ENCODE measurements around the gene SEC22C.
"Not testable (repeated sequence)": the region's sequence is repeated elsewhere in the genome, so short reads cannot be mapped to it uniquely, and the experiment has no call there.

The SEC22C gene

DNA sequence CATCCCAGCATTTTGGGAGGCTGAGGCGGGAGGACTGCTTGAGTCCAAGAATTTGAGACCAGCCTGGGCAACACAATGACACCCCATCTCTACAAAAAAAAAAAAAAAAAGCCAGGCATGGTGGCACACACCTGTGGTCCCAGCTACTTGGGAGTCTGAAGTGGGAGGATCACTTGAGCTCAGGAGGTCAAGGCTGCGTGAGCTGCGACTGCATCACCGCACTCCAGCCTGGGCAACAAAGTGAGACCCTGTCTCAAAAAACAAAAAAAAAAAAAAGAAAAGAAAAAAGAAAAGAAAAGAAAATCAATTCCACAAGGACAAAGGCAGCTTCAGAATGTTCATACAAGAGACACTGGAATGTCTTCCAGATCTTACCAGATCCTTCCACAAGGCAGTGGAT lies 2.4 kb downstream of the SEC22C start:
- not testable (repeated sequence) for FAIRE-seq

DNA sequence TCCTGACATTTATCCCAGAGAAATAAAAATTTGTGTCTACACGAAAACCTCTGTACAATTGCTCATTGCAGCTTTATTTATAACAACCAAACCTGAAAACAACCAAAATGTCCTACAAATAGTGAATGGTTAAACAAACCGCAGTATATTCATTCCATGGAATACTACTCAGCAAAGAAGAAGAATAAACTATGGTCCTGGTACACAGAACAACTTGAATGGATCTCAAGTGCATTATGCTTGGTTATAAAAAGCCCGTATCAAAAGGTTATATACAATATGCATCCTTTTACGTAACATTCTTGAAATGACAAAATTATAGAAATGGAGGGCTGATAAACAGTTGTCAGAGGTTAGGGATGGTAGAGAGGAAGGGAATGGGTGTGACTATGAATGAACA lies 3.7 kb downstream of the SEC22C start:
- no peak for FAIRE-seq

DNA sequence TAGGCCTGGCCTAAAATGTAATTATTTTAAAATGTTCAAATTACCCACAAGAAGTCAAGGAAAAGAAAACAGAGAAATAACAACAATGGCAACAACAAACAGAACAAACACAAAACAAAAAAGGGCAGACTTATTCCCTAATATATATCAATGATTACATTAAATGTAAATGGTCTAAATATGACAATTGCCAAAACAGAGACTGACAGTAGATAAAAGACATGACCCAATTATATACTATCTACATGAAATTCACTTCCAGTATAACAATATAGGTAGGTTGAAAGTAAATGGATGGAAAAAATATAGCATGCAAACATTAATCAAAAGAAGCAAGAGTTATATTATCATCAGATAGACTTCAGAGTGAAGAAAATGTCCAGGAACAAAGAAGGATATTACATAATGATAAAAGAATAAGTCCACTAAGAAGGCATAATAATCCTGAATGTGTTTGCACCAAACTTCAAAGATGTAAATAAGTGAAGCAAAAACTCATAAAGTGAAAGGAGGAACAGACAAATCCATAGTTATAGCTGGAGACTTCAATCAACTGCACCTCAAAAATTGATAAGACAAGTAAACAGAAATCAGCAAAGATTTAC lies 6.5 kb downstream of the SEC22C start:
- no peak for FAIRE-seq

DNA sequence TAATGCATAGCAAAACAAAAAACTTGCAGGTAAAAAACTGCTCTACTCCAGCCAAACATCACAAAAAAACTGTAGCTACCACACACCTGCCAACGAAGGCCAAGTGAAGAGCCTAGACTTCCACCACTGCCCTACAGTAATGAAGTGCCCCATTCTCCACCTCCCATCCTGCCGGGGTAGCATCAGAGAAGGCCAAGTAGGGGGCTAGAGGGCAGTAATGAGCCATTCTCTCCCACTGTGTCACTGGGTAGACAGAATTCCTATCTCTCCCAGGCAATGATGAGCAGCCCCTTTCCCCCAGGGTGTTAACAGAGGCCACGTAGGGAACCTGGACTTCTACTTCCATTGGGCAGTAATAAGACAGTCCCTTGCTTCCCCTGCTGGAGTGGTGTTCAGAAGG lies 9.5 kb downstream of the SEC22C start:
- no peak for FAIRE-seq

DNA sequence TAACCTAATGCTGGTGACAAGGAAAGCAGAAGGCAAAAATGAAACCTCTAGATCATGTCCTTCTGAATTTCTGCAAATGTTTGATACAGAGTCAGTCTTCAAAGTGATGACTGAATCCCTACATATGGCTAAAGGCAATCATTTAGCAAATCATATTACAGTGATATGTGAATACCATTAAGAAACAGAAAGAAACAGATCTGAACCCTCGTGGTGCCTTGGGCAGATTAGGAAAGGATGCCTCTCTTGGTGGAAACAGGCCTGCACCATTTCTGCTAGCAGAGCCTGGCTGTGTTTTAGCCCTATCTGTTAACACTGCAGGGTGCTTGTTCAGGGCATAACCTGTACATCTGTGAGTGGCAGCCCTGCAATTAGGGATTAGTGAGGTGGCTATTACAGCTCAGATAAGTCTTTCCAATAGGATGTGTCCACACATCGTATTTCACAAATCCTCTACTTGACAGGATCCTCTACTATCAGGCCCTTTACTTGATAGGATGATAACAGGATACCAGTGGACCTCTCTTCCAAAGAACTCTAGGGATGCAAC lies 12.1 kb downstream of the SEC22C start:
- FAIRE-seq = no peak

DNA sequence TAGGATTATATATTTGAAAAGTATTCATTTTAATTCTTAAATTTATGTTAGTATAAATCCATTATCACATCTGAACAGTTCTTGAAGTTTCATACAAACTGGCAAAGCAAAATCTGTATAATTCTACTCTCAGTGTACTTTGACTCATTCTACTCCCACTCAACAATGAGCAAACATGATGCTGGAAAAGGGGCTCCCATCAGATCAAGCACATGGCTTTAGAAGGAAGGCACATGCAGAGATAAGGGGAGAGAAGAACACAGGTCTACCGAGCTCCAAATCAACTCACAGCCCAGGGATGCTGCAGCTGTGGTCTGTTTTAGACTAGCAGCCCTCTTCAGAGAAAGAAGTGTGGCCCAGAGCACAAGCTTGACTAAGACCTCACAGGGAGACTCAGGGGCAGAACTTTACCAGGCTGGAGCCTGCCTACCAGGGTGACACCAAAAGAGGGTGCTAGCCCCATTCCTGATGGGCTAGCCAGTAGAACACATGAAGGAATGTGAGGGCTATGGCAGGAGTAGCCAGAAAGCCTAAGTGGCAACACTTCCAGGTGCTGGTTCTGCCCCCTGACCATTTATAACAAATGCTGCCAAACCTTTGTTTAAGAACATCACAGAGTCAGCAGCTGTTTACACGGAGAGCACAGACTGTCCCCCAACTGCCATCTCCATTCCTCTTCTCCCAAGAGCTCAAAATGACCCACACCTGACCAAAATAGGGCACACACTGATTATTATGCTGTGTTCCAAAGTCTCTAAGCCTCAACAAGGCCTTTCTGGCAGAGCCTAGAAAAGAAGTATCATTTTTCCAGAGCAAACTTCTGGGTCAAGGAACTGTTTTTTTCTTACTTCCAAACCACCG lies 19.5 kb downstream of the SEC22C start:
- FAIRE-seq = no peak

DNA sequence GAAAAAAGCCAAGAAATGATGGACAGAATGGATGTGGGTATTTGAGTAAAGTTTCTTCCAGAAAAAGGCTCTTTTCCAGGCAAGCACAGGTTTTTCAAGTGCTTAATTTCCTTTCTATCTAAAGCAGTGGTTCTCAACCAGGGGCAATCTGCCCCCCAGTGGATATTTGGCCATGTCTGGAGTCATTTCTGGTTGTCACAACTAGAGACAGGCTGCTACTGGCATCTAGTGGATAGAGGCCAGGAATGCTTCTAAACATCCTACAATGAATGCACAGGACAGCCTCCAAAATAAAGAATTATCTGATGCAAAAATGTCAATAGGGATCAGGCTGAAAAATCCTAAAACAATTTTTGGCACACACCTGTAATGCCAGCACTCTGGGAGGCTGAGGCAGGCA lies 23.9 kb downstream of the SEC22C start:
- FAIRE-seq = no peak

DNA sequence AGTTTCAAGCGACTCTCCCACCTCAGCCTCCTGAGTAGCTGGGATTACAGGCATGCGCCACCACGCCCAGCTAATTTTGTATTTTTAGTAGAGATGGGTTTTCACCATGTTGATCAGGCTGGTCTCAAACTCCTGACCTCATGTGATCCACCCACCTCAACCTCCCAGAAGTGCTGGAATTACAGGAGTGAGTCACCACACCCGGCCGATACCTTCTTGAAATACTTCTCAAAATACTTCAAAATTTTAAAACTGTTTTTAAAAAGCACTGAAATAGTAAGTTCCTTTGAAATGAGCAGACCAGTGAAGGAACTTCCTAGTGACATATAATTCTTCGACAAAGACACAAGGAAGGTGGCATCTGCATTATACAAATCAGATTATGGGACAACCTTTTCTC lies 24.9 kb downstream of the SEC22C start:
- FAIRE-seq = not testable (repeated sequence)

DNA sequence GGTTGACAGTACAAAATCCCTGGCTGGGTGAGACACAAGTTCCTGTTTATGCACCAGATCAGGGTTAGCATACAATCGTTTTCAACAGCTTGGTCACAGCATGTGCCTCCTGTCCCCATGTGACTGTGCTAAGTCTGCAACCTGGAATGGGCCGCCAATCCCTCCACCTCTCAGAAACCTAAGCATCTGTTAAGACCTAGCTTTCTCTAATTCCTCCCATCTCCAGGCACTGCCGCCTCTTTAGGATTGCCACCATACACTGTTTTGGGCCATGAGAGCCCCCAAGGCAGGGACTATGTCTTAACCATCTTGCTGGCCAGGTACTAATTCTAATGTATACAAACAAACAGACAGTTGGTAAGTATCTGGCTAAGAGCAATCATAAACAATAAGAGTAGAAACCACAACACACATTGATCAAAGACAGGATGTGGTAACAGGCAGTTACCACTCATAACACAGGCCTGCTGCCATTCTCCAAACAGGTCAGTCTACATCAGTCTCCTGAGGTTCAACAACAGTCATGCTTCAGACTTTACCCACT lies 25.6 kb downstream of the SEC22C start:
- FAIRE-seq = no peak

DNA sequence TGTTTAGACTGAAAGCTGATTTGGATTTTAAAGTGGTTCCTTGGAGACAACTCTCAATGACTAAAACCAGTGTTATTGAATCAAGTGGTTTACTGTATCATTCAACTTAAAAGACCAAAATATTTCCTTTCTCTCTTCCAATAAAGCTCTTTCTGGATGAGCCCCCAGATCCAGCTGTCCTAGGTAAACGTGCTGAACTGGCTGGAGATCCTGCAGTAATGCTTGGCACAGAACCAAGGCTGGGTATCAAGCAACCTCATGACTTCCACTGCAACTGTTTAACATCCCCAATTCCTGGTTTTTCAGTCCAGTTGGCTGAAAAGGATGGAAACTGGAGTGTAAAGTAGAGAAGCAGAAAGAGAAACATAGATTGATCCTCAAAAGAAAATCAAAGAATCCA lies 28.9 kb downstream of the SEC22C start:
- no peak for FAIRE-seq

DNA sequence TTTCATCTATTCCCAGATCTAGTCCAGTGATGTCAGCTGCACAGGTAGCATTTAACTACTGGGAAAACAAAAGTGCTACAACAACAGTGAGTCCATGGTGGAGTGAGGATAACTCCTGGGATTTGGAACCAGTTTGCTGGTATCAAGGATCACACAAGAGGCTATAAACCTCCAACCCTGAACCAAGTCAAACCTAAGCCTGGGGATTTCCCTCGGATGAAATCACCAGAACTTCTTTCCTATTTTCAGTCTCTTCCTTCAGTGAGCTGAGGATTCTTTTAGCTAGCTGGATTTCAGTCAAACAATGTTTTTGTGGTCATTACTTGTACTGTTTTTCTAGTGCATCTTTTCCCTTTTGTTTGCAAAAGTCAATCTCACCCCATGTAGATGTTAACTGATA lies 31.5 kb downstream of the SEC22C start:
- FAIRE-seq = no peak

DNA sequence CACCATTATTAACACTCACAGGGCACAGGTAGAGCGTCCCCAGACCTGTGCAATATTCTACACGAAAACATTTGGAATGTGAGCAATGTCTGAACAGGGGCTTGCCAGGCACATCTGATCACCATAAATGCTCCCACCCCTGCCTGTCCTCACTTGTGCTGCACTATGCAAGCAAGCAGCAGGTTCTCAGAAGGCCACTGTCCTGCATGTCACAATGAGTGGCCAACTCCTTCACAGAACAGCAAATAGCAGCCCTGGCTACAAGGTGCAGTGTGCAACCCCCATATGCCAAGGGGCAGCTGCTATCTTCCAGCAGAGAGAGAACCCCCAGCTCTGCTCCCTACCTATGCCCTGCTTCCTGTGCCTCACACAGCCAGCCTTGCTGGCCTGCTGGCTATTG lies 32.6 kb downstream of the SEC22C start:
- FAIRE-seq = no peak

DNA sequence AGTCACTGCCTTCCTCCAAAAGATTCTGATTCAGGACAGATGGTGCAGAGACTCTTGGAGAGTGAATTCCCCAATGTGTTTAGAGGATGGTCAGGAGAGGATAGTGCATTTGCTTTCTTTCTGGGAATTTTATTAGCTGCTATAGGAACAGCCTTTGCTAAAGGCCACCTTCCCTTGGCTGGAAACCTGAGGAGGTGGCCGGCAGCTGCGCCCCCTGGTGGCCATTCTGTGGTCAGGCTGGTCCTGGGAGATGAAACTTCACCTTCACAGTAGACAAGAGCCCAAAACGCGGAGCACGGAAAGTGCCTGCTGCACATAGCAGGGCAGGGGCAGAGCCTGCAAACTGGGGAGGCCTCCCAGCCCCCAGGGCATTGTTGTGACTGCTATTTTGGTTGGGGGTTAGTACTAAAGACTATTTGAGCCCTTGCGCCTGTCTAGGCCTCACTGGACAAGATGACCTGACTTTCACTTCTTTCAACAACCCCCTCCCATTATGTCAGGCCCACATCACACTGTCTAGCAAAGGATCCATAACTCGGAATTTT lies 34.3 kb downstream of the SEC22C start:
- FAIRE-seq = no peak

DNA sequence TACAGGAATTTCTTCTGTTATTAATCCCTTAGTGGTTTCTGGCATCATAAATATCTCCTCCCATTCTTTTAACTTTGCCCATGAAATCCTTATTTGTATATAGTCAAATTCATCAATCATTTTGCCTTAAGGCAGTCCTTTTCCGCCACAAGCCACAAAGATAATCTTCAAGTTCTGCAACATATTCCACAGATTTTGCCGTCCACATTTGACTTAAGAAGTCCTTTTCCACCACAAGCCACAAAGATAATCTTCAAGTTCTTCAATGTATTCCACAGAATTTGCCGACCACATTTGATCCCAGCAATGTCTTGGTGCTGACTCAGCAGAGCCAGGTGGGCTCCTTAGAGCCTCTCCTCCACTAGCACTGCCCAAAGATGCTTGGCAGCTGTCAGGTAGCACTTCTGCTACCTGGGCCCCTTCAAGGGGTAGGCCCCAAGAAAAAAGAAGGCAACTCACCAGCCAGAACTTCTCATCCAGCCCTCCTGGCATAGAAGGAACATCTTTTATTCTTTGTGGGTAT lies 35.0 kb downstream of the SEC22C start:
- FAIRE-seq = no peak

DNA sequence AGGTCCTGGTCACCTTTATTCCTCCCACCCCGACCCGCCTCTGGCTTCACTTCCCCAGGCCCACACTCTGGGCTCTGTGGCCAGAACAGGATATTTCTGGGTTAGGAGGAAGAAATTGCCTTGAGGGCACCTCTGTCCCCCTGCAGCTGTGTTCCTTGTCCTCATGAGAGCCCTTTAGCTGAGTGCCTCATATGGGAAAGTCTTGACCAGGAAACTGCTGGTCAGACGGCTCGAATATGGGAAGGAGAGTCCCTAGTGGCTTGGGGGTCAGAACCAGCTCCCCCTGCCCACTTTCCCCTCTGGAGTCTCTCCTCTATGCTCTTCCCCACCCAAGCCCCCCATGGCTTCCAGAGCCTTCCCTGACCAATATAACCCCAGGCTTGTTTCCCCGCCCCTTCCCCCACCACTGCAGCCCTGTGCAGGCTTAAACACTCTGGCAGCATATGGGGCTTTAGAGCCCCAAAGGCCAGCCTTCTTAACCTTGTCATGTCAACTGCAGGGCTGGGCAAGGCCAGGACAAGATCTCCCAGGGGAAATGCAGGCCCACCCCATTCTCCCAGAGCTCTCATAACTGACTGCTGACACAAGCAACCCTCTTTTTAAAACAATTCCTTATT lies 36.4 kb downstream of the SEC22C start:
- no peak for FAIRE-seq

DNA sequence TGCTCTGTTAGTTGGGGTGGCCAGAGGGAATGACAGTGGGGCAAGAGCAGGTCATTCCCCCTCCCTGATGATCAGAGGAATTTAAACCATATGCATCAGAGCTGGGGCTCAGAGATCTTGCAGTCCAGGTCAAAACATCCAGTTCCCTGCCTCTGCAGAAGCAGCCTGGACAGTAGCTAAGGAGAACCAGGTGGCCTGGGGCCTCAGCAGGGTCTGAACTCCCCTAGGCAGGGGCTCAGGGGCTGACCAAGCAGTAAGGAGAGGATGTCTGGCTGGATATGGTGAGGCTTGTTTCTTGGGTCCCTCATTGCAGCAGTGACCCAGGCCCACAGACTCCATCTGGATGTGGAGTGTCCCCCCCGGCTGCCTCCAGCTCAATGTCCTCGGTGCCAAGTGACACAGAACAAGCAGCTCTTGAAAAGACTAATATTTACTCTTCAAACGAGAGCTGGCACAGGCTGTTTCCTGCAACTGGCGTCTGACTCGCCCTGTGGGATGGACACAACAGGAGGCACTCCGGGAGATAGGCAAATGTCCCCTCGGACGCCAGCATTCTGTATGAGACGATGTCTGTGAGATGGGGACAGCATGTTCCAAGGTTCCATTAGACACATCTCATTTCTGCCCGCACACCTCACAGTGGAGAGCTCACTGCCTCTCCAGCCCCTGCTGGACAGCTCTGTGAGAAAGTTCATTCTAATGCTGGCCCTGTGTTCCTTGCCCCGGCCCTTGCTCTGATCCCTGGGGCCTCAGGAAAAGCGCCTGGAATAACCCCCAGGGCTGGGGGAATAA lies 37.1 kb downstream of the SEC22C start:
- FAIRE-seq = no peak

DNA sequence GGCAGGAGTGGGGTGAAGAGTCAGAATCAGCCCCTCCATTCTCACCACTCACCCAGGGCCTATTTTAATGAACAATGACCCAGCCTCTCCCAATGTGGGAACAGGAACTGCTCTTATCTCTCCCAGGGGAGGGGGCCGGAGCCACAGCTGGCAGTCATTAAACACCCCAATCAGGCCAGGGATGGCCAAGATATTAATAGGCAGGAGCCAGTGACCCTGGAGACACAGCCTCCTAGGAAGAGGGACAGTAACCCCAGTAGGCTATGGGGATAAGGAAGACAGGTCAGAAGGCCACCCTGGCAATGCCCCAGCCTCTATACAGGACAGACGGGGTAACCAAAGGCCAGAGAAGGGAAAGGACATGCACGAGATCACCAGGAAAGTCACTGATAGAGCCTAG lies 40.7 kb downstream of the SEC22C start:
- no peak for FAIRE-seq

DNA sequence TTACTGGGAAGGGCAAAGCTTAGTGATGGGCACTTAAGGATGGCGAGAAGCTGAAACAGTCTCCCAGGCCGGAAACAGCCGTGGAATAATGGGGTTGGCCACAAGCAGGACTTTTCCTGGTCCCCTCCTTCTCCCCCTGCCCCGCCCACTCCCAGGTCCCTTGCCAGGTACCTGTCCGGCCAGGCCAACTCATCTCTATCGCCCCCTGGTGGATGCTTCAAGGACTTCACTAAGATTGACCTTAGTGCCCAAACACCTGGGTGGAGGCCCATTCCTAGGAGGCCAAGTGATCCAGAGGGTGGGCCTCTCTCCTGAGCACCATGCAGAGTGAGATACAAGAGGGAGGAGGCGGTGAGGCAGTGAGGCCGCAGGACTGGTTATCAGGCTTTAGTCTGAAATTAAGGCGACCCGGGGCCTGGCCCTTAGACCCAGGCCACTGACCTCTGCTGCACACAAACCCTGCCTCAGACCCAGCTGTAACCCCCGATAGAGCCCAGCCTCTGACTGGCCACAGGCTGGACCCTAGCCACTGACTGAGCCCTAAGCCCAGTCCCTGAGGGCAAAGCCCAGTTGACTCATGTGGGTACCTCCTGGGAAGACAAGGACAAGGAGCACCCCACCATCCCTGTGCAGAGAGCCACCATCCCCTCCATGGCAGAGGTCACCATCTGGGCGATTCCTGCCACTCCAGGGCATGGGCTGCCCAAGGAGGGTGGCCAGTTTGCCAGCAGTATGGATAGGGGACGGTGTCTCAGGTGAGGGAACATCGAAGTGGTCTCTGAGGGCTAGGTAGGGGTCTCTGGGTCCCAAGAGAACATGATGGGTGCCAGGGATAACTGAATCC lies 41.7 kb downstream of the SEC22C start:
- FAIRE-seq = no peak

DNA sequence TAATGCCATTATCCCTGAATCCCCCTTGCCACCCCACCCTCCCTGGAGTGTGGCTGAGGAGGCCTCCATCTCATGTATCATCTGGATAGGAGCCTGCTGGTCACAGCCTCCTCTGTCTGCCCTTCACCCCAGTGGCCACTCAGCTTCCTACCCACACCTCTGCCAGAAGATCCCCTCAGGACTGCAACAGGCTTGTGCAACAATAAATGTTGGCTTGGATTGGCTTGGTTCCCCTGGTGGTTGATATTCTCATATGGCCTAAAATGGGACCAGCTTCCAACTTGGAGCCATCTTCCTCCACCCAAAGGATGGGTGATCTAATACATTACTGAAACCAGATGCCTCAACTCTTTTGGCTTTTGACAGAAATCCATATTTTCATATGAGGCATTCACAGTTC lies 44.4 kb downstream of the SEC22C start:
- no peak for FAIRE-seq

DNA sequence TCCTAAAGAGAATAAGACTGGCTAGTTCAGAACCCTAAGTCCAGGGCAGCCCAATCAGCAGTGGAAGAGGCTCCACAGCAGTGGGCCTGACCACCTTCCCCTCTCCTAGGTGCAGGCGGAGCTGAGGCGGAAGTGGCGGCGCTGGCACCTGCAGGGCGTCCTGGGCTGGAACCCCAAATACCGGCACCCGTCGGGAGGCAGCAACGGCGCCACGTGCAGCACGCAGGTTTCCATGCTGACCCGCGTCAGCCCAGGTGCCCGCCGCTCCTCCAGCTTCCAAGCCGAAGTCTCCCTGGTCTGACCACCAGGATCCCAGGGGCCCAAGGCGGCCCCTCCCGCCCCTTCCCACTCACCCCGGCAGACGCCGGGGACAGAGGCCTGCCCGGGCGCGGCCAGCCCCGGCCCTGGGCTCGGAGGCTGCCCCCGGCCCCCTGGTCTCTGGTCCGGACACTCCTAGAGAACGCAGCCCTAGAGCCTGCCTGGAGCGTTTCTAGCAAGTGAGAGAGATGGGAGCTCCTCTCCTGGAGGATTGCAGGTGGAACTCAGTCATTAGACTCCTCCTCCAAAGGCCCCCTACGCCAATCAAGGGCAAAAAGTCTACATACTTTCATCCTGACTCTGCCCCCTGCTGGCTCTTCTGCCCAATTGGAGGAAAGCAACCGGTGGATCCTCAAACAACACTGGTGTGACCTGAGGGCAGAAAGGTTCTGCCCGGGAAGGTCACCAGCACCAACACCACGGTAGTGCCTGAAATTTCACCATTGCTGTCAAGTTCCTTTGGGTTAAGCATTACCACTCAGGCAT lies 45.6 kb downstream of the SEC22C start:
- no peak for FAIRE-seq

Data from endometrium (tissue), 2 donors.